ENCODE results near the gene METTL22.

The METTL22 gene

DNA sequence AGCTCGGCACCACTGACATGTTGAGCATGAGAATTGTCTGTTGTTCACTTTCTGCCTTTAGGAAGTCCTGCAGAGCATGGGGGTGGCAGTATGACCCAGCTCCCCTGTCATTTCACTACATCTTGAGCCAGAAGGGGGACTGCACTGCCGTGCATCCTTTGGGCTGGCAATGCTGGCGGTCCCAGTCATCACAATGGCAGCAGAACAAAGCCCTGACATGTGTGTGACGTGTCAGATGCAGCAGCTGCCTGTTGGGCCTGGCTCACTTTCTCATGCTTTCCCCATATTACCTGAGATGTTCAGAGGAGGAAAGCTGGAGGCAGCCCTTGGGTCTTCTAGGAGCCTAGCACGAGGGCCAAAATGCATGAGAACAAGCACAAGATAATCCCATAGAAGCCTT, 46.6 kb downstream of the METTL22 start:
- DNase-seq (ENCODE audit: low spot score): no peak

DNA sequence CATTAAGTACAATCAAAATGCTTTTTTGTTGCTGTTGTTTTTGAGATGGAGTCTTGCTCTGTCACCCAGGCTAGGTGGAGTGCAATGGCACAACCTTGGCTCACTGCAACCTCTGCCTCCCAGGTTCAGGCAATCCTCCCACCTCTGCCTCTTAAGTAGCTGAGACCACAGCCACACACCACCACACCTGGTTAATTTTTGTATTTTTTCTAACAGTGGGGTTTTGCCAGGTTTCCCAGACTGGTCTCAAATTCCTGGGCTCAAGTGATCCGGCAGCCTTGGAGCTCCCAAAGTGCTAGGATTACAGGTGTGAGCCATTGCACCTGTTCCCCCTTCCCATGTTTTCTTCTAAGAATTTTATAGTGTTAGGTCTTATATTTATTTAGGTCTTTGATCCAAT, 48.0 kb downstream of the METTL22 start:
- DNase-seq (ENCODE audit: low spot score): no peak

DNA sequence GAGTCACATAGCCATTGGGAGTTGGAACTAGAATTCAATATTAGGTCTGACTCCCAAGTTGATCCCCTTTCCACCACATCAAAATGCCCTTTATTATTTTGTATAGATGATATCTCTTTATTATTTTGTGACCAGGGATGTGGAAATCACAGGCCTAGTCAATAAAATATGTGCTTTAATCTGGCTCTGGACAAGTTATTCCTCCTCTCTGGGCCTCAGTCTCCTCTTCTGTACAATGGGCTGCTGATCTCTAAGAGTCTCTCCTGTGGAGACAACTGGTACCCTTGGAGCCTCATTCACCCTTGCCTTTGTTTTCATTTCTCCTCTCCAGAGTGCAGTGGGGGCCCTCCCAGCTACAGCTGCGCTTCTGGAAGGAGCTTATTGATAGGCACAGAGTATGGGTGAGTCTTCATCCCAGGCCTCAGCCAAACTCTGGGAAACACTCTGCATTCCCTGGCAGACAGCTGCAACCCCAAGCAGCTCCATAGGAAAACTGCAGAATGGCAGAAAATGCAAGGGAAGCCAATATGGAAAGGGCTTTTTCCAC, 48.6 kb downstream of the METTL22 start:
- no peak for DNase-seq (ENCODE audit: low spot score)

DNA sequence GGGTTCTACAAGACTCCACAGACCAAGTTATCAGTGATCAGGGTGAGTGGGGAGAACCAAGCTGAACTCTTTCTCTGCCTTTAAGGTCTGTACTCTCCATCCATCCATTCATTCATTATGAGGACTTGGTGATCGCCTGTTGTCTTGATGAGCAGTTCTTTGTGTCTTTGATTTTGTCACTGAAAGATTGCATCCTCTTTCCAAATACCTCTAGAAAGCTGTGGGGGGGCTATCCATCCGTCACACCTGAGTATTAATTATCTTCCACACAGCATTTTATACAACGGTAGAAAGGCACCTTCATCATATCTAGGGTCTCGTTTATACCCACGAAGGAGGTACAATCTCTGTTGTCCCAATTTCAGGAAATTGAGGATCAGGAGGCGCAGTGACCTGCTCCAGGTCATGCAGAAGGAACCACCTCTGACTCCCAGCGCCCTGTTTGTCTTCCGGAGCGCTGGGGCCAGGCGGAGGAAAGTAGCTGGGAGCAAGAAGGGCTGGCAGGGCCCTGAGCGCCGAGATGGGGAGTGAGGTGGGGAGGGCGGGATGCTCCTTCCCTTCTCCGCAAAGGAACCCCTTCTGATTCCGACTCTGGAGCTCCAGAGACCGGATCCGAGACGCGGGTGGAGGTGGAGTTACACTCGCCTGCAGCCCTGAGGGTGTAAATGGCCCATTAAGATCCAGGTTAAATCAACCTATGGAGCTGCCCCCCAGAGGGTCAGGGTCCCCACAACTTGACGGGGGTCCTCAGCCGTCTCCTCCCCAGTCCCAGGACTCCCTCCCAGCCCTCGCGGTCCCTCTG, 52.3 kb downstream of the METTL22 start:
- no peak for DNase-seq (ENCODE audit: low spot score)

DNA sequence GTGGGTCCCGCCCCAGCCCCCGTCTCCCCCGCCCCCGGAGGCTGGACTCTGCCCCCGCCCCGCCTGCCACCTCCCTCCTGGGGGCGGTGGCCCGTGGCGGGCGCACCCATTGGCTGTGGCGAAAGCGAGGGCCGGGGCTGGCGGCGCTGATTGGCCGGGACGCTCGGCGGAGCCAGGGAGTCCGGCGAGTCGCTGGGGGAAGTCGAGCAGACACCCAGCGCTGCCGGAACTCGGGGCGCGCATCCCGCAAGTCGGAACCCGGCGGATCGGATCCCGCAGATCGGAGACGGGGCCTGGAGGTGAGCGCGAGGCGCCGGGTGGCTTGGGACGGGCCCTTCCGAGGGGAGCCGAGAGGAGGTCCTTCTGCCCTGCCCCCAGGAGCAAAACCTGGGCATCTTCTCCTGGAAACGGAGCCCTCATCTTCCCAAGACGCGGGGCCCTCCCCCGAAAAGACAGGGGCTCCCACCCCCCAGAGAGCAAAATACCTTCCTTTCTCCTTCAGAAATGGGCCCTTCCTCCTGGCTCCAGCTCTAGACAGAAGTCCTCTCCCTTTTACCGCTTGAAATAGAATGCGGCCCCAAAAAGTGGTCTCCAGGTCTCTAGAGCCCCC, 53.0 kb downstream of the METTL22 start, which contains the start of gene ABAT:
TSS of gene ABAT (plus strand) at position 205 of the 610 bp plus-strand sequence. CDS start 61,123 bp downstream, outside the sequence.
- peak; percentile 87 for DNase-seq (ENCODE audit: low spot score)

DNA sequence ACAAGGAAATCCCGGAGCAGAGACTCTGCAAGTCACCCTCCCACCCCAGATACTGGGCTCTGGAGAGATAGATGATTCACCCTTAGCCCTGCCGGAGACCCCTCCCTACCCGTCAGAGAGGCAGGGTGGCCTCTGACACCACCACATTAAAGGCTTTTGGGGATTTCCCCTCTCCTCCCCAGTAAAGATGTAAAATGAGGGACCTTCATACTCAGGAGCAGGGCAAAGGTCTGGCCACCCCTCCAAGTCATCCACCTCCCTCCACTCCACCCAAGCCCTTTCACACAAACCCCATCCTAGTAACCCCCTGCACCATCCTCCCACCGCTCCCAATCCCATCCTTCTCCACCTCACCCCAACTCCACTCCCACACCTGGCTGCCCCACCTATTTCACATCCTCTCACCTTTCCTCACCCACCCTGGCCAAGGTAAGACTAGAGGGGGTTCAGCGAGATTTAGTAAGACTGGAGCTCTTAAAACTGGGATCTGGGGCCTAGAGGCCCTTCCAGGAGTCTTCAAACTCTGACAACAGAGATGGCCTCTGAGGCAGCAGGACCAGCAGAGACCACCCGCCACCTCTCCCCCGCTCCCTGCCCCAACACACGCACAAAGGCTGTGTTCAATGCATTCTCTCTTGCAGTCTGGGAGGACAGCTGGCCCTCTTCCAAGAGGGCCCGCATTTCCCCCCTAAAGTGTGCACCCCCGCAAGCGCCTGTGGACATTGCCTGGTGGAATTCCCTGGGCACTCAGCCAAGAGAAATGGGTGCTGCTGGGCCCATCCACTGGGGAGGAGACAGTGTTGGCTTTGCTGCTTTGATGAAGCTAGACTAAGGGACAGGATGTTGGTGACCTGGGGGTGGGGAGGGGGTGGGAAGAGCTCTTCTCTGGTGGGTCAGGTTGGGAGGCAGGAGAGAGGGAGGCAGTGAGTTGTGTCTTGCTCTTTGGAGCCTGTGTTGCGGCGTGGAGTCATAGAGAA, 54.0 kb downstream of the METTL22 start:
- peak; percentile 53 for DNase-seq (ENCODE audit: low spot score)

DNA sequence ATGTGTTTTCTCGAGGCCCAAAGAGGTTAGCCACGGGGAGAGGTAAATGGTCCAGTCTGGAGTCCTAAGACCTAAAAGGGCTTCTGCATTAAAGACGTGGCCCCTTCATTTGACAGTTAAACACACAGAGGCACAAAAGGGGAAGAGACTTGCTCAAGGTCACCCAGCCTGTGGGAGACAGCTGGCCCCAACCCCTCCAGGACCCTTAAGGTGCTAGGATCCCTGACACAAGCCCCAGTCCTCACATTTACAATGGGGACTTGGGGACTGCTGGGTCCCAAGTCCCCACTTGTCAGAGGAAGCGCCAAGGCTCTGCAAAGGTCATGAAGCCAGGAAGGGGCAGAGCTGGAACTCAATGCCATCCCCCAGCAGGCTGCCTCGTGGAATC, 54.7 kb downstream of the METTL22 start:
- no peak for DNase-seq (ENCODE audit: low spot score)

DNA sequence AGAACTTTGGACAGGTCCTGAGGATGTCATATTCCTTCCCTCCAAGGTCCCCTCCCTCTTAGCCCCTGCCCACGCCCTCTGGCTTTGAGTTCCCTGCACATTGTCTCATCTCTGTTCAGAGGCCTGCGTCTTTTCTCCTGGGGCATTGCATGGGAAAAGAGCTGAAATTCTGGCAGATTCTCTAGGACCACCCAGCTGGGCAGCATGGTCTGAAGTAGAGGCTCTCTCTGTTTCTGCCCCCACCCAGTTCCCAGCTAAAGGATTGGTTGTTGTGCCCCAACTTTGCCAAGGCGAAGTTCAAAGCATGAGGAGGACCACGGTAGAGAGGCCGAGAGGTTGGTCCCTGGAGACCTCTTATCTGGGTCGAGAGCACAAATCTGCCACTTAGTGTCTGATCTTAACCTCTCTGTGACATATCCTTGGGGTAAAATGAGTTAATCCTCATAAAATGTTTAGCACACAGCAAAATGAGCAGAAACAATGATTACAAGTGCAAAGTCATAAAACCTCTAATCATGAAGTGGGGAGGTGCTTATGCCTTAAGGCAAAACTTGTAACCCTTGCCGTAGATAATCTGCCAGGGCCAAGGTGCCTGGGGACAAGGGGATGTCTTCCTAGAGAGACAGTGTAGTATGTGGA, 55.4 kb downstream of the METTL22 start:
- DNase-seq (ENCODE audit: low spot score): no peak

DNA sequence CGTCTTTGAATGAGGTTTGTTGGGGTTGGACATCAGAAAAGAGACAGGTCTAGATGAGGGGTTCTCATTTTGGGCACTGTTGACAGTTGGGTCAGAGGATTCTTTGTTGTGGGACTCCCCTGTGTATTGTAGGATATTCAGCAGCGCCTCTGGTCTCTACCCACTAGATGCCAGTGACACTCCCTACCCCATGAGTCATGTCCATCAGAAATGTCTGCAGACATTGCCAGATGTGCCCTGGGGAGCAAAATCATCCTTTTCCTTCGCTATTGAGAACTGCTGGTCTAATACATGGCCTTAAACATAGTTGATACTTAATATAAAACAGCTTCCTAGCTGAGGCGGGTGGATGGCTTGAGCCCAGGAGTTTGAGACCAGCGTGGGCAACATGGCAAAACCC, 56.0 kb downstream of the METTL22 start:
- peak; percentile 28 for DNase-seq (ENCODE audit: low spot score)

DNA sequence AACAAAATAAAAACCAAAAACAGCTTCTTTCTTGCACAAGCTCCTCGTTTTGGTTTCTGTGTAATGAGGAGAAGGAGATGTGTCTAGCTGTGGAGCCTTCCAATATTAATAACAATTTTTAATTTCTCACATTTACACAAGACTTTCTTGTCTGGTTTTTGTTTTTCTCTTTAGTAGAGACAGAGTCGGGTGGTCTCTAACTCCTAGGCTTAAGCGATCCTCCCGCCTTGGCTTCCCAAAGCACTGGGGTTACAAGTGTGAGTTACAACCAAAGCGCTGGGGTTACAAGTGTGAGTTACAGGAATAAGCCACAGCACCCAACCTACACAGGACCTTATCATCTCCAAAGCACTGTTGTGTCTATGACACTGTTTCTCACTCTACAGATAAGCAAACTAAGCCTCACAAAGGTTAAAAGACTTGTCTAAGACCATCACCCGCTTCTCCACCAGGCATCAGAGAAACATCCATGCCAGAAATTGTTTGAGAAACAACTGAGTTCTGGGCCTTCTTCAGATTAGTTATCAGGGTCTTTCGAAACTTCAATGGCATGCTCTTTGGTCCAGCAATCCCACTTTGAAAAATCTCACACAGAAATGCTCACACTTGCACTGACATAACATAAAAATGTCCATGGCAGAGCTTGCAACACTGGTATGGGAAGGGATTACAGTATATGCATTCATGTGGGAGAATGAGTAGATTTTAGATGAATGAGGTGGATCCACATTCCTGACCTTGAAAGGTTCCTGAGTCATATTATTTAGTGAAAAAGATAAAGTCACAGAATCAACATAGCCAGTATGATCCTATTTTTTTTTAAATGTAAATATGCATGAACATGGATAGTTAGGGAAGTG, 56.8 kb downstream of the METTL22 start:
- peak; percentile 64 for DNase-seq (ENCODE audit: low spot score)

DNA sequence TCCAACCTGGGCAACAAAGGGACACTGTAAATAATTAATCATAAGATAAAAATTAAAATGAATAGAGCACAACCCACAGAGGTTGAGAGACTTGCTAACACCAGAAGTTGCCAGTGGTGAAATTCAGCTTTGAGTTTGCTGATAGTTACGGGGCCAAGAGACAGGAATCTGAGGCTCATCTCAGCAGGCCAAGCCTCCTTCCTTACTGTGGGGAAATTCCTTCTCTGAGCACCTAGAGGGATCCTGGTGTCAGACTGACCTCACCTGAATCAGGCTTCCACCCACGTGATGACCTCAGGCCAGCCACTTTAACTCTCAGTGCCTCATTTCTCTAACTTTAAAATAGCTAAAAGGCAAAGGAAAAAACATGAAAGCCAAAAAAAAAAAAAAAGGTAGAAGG, 57.7 kb downstream of the METTL22 start:
- DNase-seq (ENCODE audit: low spot score): peak; percentile 63

DNA sequence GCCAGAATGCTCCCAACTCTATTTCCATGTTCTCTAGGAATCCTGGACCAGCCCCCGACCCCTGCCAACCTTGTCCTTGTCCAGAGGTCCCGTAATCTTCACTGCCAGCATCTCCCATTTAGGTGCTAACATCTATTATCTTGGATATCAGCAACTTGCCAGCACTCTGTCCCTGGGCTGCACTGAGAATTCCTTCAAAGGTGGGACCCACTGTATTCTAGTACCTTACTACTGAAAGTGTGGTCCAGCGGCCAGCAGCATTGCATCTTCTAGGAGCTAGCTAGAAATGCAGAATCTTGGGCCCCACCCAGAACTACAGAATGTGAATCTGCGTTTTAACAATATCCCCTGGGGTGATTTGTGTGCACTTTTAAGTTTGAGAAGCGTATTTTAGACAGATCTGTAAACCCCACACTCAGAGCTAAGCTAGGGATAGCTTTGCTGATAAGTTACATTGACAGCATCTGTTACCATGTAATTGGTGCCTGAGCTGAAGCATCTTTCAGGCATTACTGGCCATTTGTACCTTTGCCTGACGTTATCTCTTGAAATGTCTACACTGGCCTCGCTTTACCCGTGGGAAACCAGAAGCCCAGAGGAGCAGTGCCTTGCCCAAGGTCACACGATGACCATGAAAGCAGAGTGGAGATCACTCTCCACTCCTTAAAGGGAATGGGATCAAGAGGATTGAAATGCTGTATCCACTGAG, 61.2 kb downstream of the METTL22 start:
- no peak for DNase-seq (ENCODE audit: low spot score)

DNA sequence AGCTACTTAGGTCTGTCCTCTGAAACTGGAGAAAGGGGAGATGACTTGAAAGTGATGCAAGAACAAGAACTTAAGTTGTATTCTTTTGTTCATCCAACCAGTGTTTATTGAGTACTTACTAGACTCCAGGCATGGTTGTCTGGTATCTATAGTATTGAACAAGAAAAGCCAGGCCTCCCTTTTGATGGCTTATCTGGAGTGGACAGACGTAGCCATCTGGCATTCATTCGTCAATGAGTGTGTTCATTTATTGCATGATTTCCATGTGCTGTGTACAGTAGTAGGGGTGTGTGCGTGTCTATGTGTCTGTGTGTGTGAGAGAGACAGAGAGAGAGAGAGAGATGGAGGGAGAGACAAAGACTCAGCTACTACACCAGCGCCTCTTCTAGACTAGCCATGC, 62.1 kb downstream of the METTL22 start:
- no peak for DNase-seq (ENCODE audit: low spot score)

DNA sequence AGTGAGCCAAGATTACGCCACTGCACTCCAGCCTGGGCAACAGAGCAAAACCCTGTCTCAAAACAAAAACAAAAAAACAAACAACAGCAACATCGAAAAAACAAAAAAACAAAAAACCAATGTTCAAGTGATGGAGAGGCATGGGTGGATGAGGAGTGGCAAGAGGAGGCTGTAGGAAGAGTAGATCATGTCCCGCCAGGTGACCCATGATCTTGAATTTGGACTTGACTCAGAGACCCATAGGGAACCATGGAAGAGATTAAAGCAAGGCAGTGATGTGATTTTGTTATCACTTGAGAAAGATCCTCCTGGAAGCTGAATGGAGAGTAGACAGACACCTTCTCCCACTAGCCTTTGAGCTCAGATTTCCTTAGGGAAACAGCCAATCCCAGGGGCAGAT, 64.1 kb downstream of the METTL22 start:
- DNase-seq (ENCODE audit: low spot score): no peak

DNA sequence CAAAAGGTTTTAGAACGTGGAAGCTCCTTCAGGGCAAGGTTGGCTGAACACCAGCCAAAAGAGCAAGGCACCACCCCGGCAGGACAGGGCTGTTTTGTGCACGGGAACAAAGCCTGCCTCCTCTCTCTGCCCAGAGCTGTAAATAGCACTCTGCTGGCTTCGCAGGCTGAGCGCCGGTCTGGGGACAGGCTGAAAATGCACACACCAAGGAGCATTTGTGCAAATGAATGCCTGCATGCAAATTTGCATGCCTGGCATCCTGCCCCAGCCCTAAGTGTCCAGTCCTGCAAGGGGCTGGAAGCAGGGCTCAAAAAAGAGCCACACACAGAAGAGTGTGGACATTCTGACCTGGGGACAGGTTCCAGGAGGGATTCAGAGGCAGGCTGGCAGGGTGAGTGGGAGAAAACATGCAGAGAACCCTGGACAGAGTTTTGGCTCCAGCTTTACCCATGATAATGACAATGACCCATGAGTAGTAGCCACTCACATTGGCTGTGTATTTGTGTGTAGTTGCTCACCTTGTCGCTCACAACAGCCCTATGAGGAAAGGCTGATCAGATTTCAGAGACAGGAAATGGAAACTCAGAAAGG, 64.6 kb downstream of the METTL22 start:
- DNase-seq (ENCODE audit: low spot score): no peak

DNA sequence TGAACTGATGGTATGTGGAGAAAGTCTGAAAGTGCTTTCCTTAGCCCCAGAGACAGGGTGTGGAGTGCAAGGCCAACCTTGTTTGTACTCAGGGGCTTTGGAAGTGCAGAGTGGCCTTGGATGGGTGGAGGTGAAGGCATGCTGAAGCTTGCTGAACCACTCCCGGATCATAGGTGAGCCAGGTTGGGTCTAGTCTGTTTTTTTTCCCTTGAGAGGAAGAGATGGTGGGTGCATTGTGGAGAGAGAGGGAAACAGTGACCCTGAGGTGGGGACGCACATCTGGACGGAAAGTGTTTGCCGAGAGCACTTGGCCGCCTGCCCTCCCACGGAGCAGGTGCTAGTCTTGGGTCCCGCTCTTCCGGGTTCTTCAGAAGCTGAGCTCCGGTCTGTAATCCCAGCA, 65.4 kb downstream of the METTL22 start:
- DNase-seq (ENCODE audit: low spot score): no peak

DNA sequence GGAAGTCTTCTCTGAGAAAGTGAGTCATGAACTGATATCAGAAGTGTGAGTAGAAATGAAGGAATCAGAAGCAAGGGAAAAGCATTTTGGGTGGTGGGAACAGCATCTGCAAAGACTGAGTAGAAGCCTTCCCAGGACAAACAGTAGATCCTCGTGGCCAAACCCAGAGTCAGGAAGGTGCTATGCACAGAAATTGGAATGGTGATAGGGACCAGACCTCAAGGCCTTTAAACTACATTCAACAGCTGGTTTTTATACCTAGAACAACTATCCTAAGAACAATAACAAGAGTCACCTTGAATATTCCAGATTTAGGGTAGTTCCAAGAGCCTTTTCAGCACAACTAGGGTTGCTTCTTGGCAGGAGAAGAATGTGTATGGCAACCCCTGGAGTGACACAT, 68.2 kb downstream of the METTL22 start:
- no peak for DNase-seq (ENCODE audit: low spot score)

DNA sequence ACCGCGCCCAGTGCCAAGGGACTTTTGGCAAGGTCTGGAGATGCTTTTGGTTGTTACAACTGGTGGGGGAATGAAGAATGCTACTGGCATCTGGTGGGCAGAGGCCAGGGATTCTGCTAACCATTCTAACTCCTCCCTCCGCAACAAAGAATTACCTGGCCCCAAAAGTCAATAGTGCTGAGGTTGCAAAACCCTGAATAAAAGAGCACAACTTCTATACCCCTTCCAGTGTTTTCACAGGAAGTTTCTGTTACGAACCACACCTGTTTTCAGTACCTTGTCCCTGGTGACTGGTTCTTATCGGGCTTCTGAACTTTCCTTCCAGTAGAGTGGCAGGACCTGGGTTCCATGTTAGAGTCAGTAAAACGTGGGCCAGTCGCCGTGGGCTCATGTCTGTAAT, 70.2 kb downstream of the METTL22 start:
- no peak for DNase-seq (ENCODE audit: low spot score)

DNA sequence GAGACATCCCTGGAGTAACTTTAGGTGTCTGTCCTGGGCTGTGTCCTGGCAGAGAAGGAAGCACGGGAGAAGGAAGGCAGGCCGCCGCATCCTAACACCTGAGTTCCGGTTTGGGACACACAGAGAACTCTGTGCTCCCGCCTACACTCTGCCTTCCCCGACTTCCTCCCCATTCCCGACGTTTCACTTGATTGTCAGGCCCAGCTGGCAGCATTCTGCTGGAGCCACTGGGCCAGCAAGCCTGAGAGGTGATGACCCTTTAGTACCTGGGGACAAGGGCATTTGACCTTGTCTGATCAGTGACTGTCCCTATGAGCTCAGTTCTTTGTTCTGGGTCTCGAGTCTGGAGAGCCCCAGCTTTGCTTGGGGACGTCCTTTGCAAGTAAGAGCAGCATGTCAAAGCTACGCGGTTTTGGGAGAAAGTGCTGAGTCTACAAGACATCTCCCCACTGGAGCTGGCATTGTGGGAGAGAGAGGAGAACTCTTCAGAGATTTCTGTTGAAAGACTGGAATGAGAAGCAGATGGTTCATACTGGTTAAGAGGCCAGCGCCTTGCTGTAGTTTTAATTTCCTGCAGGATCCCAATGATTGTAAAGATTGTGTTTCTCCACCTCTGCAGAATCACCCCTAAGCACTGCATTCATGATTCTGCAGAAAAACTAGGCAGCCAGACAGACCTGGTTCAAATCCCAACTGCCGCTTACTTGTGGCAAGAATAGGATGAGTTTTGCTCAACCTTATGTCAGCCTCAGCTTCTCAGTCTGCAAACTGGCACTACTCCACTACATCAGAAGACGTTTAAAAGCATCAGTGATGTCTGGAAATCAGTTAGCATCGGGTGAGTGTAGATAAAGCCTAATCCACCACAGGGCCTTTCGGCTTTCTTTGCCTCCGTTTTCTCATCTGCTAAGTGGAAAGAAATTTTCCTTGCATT, 73.6 kb downstream of the METTL22 start:
- DNase-seq (ENCODE audit: low spot score): no peak
